NCI-H524 (cell line): ENCODE measurements around the gene MAP7D2.
"Not testable (repeated sequence)": the region's sequence is repeated elsewhere in the genome, so short reads cannot be mapped to it uniquely, and the experiment has no call there.

ENCODE experiments used
- DNase-seq, 2 experiments: peaks; one replicate each; lab custom pipeline; 2025; lab: John Stamatoyannopoulos, UW

Gene MAP7D2

GRCh38 chrX:20116577-20117240 is at the start of gene MAP7D2:
MAP7D2 (minus strand) TSS chrX:20116907; CDS start chrX:20116879, 28 bp downstream.
- peak in 1 of 2 experiments; percentile 17 for DNase-seq

- DNase-seq: not testable (repeated sequence)
These were observed 45.8 kb upstream of the MAP7D2 start for GRCh38 chrX:20162516-20162915.

GRCh38 chrX:20159797-20160385 is 43.2 kb upstream of the MAP7D2 start:
- DNase-seq: no peak

GRCh38 chrX:20151689-20152088 is 35.0 kb upstream of the MAP7D2 start:
- no peak for DNase-seq

- no peak for DNase-seq
These were observed 32.6 kb upstream of the MAP7D2 start for GRCh38 chrX:20149326-20149725.

- no peak for DNase-seq
These were observed 30.9 kb upstream of the MAP7D2 start for GRCh38 chrX:20147561-20147960.

- no peak for DNase-seq
These were observed 27.8 kb upstream of the MAP7D2 start for GRCh38 chrX:20144491-20144890.

- peak in 1 of 2 experiments; percentile 28 for DNase-seq
These were observed 26.9 kb upstream of the MAP7D2 start for GRCh38 chrX:20143561-20143960.

- no peak for DNase-seq
These were observed 26.4 kb upstream of the MAP7D2 start for GRCh38 chrX:20143111-20143510.

GRCh38 chrX:20141281-20142220 is 24.8 kb upstream of the MAP7D2 start, which contains the start of gene EIF1AX:
EIF1AX (minus strand) TSS chrX:20141838; CDS start chrX:20141640, 198 bp downstream.
- peak; percentile 95 to 98 for DNase-seq

GRCh38 chrX:20140420-20140819 is 23.7 kb upstream of the MAP7D2 start:
- DNase-seq: peak; percentile 29 to 63

GRCh38 chrX:20139966-20140365 is 23.3 kb upstream of the MAP7D2 start:
- DNase-seq: no peak

- no peak for DNase-seq
These were observed 19.2 kb upstream of the MAP7D2 start for GRCh38 chrX:20135944-20136343.

- DNase-seq: no peak
These were observed 16.0 kb upstream of the MAP7D2 start for GRCh38 chrX:20132666-20133065.

- no peak for DNase-seq
These were observed 13.7 kb upstream of the MAP7D2 start for GRCh38 chrX:20130357-20130756.

- DNase-seq: no peak
These were observed 12.8 kb upstream of the MAP7D2 start for GRCh38 chrX:20129547-20129946.

- no peak for DNase-seq
These were observed 12.0 kb upstream of the MAP7D2 start for GRCh38 chrX:20128670-20129069.

GRCh38 chrX:20127440-20127839 is 10.7 kb upstream of the MAP7D2 start:
- DNase-seq: not testable (repeated sequence)

- DNase-seq: not testable (repeated sequence)
These were observed 10.1 kb upstream of the MAP7D2 start for GRCh38 chrX:20126833-20127232.

- DNase-seq: no peak
These were observed 8.3 kb upstream of the MAP7D2 start for GRCh38 chrX:20124964-20125363.

- DNase-seq: no peak
These were observed 1.5 kb upstream of the MAP7D2 start for GRCh38 chrX:20118065-20118824.

- peak in 1 of 2 experiments; percentile 44 for DNase-seq
These were observed 575 bp downstream of the MAP7D2 start for GRCh38 chrX:20116087-20116576.
